H9 (cell line): ENCODE results near the gene SYCE3. TPM values are rescaled to one million over a fixed set of nuclear protein-coding genes. Genes with fewer than 3 reads are reported as not detected.

Source experiments
- DNase-seq: peaks from one replicate; pipeline ENCODE4 v3.0.0-alpha.2; 2017
- H2AFZ ChIP-seq: one replicate; pipeline ENCODE4 v1.6.1; 2013; ENCODE audit warnings: mild to moderate bottlenecking, low read length, control low read depth, moderate library complexity
- H2AK5ac ChIP-seq: 2 replicates; pipeline ENCODE4 v1.6.1; 2013; ENCODE audit warnings: low read length, control low read depth, mixed read lengths; ENCODE audit not compliant: insufficient read length
- H2BK120ac ChIP-seq: one replicate; pipeline ENCODE4 v1.6.1; 2013; ENCODE audit warnings: low read depth, mild to moderate bottlenecking, low read length, control low read depth, inconsistent platforms; ENCODE audit not compliant: poor library complexity, severe bottlenecking
- H2BK12ac ChIP-seq: 2 replicates; pipeline ENCODE4 v1.6.1; 2013; ENCODE audit warnings: low read length, control low read depth, mixed read lengths, low read depth; ENCODE audit not compliant: insufficient read length
- H2BK15ac ChIP-seq: 2 replicates; pipeline ENCODE4 v1.6.1; 2013; ENCODE audit warnings: low read depth, low read length, control low read depth
- H2BK20ac ChIP-seq: one replicate; pipeline ENCODE4 v1.6.1; 2013; ENCODE audit warnings: low read depth, mild to moderate bottlenecking, low read length, control low read depth, inconsistent platforms; ENCODE audit not compliant: poor library complexity, severe bottlenecking
- H2BK5ac ChIP-seq: 2 replicates; pipeline ENCODE4 v1.6.1; 2013; ENCODE audit warnings: low read length, control low read depth, mixed read lengths; ENCODE audit not compliant: insufficient read length
- H3K14ac ChIP-seq: 2 replicates; pipeline ENCODE4 v1.6.1; 2013; ENCODE audit warnings: low read length, control low read depth; ENCODE audit not compliant: insufficient read depth
- H3K18ac ChIP-seq: 2 replicates; pipeline ENCODE4 v1.6.1; 2013; ENCODE audit warnings: low read depth, mild to moderate bottlenecking, mixed read lengths, low read length, control low read depth; ENCODE audit not compliant: insufficient read length
- H3K23ac ChIP-seq: 2 replicates; pipeline ENCODE4 v1.6.1; 2013; ENCODE audit warnings: low read length, control low read depth, mixed read lengths, low read depth; ENCODE audit not compliant: insufficient read length
- H3K23me2 ChIP-seq: 2 replicates; pipeline ENCODE4 v1.6.1; 2013; ENCODE audit warnings: low read depth, mild to moderate bottlenecking, mixed read lengths, low read length, control low read depth; ENCODE audit not compliant: insufficient read length, poor library complexity, severe bottlenecking
- H3K27ac ChIP-seq: 2 replicates; pipeline ENCODE4 v1.5.1; 2013; ENCODE audit warnings: low read length, control low read depth, mixed read lengths, low read depth; ENCODE audit not compliant: insufficient read length
- H3K27me3 ChIP-seq: 2 replicates; pipeline ENCODE4 v1.6.1; 2013; ENCODE audit warnings: low read length, control low read depth, inconsistent platforms; ENCODE audit not compliant: insufficient read depth
- H3K4ac ChIP-seq: 2 replicates; pipeline ENCODE4 v1.6.1; 2013; ENCODE audit warnings: low read depth, mild to moderate bottlenecking, control low read depth, inconsistent platforms, low read length, moderate library complexity
- H3K4me1 ChIP-seq: 2 replicates; pipeline ENCODE4 v1.6.1; 2013; ENCODE audit warnings: low read length, control low read depth, inconsistent platforms; ENCODE audit not compliant: insufficient read depth
- H3K4me2 ChIP-seq: 2 replicates; pipeline ENCODE4 v1.6.1; 2013; ENCODE audit warnings: low read length, control low read depth, mixed read lengths; ENCODE audit not compliant: insufficient read length, insufficient read depth
- H3K56ac ChIP-seq: 2 replicates; pipeline ENCODE4 v1.6.1; 2013; ENCODE audit warnings: low read depth, mild to moderate bottlenecking, mixed read lengths, low read length, control low read depth; ENCODE audit not compliant: insufficient read length
- H3K79me1 ChIP-seq: 2 replicates; pipeline ENCODE4 v1.6.1; 2013; ENCODE audit warnings: low read depth, mild to moderate bottlenecking, moderate library complexity, low read length, control low read depth, inconsistent platforms; ENCODE audit not compliant: insufficient read depth, poor library complexity, severe bottlenecking
- H3K79me2 ChIP-seq: 2 replicates; pipeline ENCODE4 v1.6.1; 2013; ENCODE audit warnings: low read length, control low read depth, inconsistent platforms; ENCODE audit not compliant: insufficient read depth
- H3K9ac ChIP-seq: 2 replicates; pipeline ENCODE4 v1.6.1; 2013; ENCODE audit warnings: low read length, control low read depth, mixed read lengths; ENCODE audit not compliant: insufficient read length; ENCODE audit errors: extremely low read depth
- H3K9me3 ChIP-seq: one replicate; pipeline ENCODE4 v1.6.1; 2013; ENCODE audit warnings: low read depth, low read length, inconsistent platforms; ENCODE audit not compliant: control insufficient read depth
- H3T11ph ChIP-seq: one replicate; pipeline ENCODE4 v1.6.1; 2013; ENCODE audit warnings: mild to moderate bottlenecking, low read length, control low read depth, inconsistent platforms
- H4K20me1 ChIP-seq: one replicate; pipeline ENCODE4 v1.6.1; 2013; ENCODE audit not compliant: control insufficient read depth, insufficient read length, insufficient read depth
- H4K5ac ChIP-seq: 2 replicates; pipeline ENCODE4 v1.6.1; 2013; ENCODE audit warnings: low read depth, mild to moderate bottlenecking, mixed read lengths, low read length, control low read depth; ENCODE audit not compliant: insufficient read length
- H4K8ac ChIP-seq: replicated peaks from 2 replicates; pipeline ENCODE4 v1.6.1; 2013; ENCODE audit warnings: low read length, control low read depth, mixed read lengths, low read depth; ENCODE audit not compliant: insufficient read length
- H4K91ac ChIP-seq: 2 replicates; pipeline ENCODE4 v1.6.1; 2013; ENCODE audit warnings: low read depth, mild to moderate bottlenecking, moderate library complexity, mixed read lengths, low read length, control low read depth; ENCODE audit not compliant: insufficient read length
- H3K27ac Mint-ChIP-seq, 3 experiments: 2 replicates in 2 of 3; 3 replicates in 1 of 3; pipeline ENCODE4 v1.8.0; 2020 to 2021; ENCODE audit warnings: mixed read lengths in 3 of 3, mild to moderate bottlenecking in 1 of 3, moderate library complexity in 1 of 3
- H3K27me3 Mint-ChIP-seq: 2 replicates; pipeline ENCODE4 v1.8.0; 2021; ENCODE audit warnings: low read depth, mild to moderate bottlenecking, moderate library complexity, mixed read lengths
- H3K36me3 Mint-ChIP-seq, 3 experiments: 2 replicates in 2 of 3; 3 replicates in 1 of 3; pipeline ENCODE4 v1.8.0; 2020 to 2021; ENCODE audit warnings: low read depth in 3 of 3, mixed read lengths in 3 of 3; ENCODE audit not compliant: insufficient read depth in 1 of 3
- H3K4me1 Mint-ChIP-seq, 2 experiments: 2 replicates each; pipeline ENCODE4 v1.8.0; 2020; ENCODE audit warnings: mixed read lengths in 2 of 2
- H3K4me3 Mint-ChIP-seq, 2 experiments: 2 replicates in 1 of 2; 3 replicates in 1 of 2; pipeline ENCODE4 v1.8.0; 2020 to 2021; ENCODE audit warnings: mild to moderate bottlenecking in 2 of 2, mixed read lengths in 2 of 2, moderate library complexity in 1 of 2
- H3K9me3 Mint-ChIP-seq, 2 experiments: 2 replicates in 1 of 2; 3 replicates in 1 of 2; pipeline ENCODE4 v1.8.0; 2020; ENCODE audit warnings: mild to moderate bottlenecking in 2 of 2, mixed read lengths in 2 of 2, moderate library complexity in 1 of 2
- CTCF ChIP-seq: fragments of 200-600 bp; sonication (generic); conservative IDR thresholded peaks from 3 replicates; pipeline ENCODE4 v1.8.0; 2021; ENCODE audit warnings: antibody characterized with exemption, mild to moderate bottlenecking
- WGBS: extraction: QIAGEN DNeasy Blood & Tissue Kit; methylation state at CpG from one replicate; pipeline ENCODE4 v1.1.7; 2013; ENCODE audit warnings: missing lambda C conversion rate, low lambda C conversion rate, mixed read lengths; ENCODE audit not compliant: insufficient read length; ENCODE audit errors: extremely low coverage; 5-methylcytosine and 5-hydroxymethylcytosine counted together
- total RNA-seq: library from RNA; stranded (reverse); gene quantifications from 2 replicates; pipeline ENCODE4 v1.2.1, GENCODE V29; 2021

The SYCE3 gene
- total RNA-seq, 1 experiment from 2014 or later, result 0.85 TPM

GRCh38 chr22:50521710-50522109 is 41.0 kb downstream of the SYCE3 start:
- no peak overlapping the region for H3K4me3 Mint-ChIP-seq
- no peak overlapping the region for H3K27ac Mint-ChIP-seq
- no peak overlapping the region for H4K5ac ChIP-seq
- no peak overlapping the region for H2AK5ac ChIP-seq
- no peaks in the 10 kb centered on the region for H3K79me2 ChIP-seq
- H2AFZ ChIP-seq, result no peak overlapping the region
- DNase-seq, result no peak
- no peak overlapping the region for H2BK12ac ChIP-seq
- H3K4me2 ChIP-seq, result no peak overlapping the region
- H2BK5ac ChIP-seq, result no peak overlapping the region
- H3K14ac ChIP-seq, result no peak overlapping the region
- H3K18ac ChIP-seq, result no peak overlapping the region
- no peak overlapping the region for H3T11ph ChIP-seq
- H2BK20ac ChIP-seq, result no peak overlapping the region
- H3K4ac ChIP-seq, result no peak overlapping the region
- peaks cover 5 to 9% of the 10 kb centered on the region in 2 experiments for H3K4me1 Mint-ChIP-seq
- no peaks in the 10 kb centered on the region for H3K9me3 Mint-ChIP-seq
- no peak overlapping the region for H3K9ac ChIP-seq
- H3K23me2 ChIP-seq, result peaks cover 3% of the 10 kb centered on the region
- no peak overlapping the region for H4K8ac ChIP-seq
- no peaks in the 10 kb centered on the region for H4K20me1 ChIP-seq
- no peak overlapping the region for H3K23ac ChIP-seq
- no peaks in the 10 kb centered on the region for H3K27me3 ChIP-seq
- no CpG with 5 or more reads among the region's 10 CpGs for WGBS
- no peak for TF ChIP-seq CTCF
- H3K56ac ChIP-seq, result no peak overlapping the region
- H3K36me3 Mint-ChIP-seq, result peaks cover 7 to 56% (median 38%) of the 10 kb centered on the region in 3 experiments; a peak in 6 of 7 replicates
- H2BK15ac ChIP-seq, result no peak overlapping the region
- H3K79me1 ChIP-seq, result no peaks in the 10 kb centered on the region
- H3K27me3 Mint-ChIP-seq, result peaks cover 2% of the 10 kb centered on the region; the same call in 1 of the 2 replicates
- no peak overlapping the region for H3K27ac ChIP-seq
- no peaks in the 10 kb centered on the region for H3K9me3 ChIP-seq
- H4K91ac ChIP-seq, result no peak overlapping the region
- H2BK120ac ChIP-seq, result no peak overlapping the region
- H3K4me1 ChIP-seq, result peaks cover 3% of the 10 kb centered on the region; the same call in 1 of the 2 replicates
